ENCODE data around the gene SMC2.

DNA sequence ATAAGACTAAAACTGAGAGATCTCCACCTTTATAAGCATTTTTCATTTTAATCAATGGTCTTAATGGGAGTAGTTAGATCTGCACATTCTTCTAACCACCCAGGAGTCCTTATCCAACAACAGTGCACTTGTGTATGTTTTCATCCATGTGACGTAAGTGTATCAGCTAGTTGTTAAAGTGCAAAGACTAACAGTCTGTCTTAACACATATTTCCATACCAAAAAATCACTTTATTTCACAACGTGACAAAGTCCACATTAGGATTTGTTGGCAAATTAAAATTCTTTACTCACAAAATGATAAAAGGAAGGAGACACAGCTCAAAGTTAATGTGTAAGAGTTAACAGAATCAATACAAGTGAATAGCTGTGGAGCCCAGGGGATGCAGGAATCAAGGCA is 1.9 kb upstream of the SMC2 start:
- TF ChIP-seq, protein P1, sequence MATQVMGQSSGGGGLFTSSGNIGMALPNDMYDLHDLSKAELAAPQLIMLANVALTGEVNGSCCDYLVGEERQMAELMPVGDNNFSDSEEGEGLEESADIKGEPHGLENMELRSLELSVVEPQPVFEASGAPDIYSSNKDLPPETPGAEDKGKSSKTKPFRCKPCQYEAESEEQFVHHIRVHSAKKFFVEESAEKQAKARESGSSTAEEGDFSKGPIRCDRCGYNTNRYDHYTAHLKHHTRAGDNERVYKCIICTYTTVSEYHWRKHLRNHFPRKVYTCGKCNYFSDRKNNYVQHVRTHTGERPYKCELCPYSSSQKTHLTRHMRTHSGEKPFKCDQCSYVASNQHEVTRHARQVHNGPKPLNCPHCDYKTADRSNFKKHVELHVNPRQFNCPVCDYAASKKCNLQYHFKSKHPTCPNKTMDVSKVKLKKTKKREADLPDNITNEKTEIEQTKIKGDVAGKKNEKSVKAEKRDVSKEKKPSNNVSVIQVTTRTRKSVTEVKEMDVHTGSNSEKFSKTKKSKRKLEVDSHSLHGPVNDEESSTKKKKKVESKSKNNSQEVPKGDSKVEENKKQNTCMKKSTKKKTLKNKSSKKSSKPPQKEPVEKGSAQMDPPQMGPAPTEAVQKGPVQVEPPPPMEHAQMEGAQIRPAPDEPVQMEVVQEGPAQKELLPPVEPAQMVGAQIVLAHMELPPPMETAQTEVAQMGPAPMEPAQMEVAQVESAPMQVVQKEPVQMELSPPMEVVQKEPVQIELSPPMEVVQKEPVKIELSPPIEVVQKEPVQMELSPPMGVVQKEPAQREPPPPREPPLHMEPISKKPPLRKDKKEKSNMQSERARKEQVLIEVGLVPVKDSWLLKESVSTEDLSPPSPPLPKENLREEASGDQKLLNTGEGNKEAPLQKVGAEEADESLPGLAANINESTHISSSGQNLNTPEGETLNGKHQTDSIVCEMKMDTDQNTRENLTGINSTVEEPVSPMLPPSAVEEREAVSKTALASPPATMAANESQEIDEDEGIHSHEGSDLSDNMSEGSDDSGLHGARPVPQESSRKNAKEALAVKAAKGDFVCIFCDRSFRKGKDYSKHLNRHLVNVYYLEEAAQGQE (IDR thresholded peaks at IDR 0.05) = no peak
- TF ChIP-seq, protein P2, sequence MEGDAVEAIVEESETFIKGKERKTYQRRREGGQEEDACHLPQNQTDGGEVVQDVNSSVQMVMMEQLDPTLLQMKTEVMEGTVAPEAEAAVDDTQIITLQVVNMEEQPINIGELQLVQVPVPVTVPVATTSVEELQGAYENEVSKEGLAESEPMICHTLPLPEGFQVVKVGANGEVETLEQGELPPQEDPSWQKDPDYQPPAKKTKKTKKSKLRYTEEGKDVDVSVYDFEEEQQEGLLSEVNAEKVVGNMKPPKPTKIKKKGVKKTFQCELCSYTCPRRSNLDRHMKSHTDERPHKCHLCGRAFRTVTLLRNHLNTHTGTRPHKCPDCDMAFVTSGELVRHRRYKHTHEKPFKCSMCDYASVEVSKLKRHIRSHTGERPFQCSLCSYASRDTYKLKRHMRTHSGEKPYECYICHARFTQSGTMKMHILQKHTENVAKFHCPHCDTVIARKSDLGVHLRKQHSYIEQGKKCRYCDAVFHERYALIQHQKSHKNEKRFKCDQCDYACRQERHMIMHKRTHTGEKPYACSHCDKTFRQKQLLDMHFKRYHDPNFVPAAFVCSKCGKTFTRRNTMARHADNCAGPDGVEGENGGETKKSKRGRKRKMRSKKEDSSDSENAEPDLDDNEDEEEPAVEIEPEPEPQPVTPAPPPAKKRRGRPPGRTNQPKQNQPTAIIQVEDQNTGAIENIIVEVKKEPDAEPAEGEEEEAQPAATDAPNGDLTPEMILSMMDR (IDR thresholded peaks at IDR 0.05) = no peak
- TF ChIP-seq CEBPB (IDR thresholded peaks at IDR 0.05) (no peak), ZNF302 (CRISPR knock-in tag; IDR thresholded peaks at IDR 0.05) (no peak), EHMT2 (IDR thresholded peaks at IDR 0.05; ENCODE audit: low read depth) (no peak), CBX2 (IDR thresholded peaks at IDR 0.05; ENCODE audit: borderline replicate concordance, low read depth) (no peak), RAD21 (conservative IDR thresholded peaks at IDR 0.05 in 1 of 2, IDR thresholded peaks at IDR 0.05 in 1 of 2) (no peak), POLR2A (IDR thresholded peaks at IDR 0.05; ENCODE audit: low read length) (no peak), KDM5A (IDR thresholded peaks at IDR 0.05) (no peak)
- TF ChIP-seq, protein P3, sequence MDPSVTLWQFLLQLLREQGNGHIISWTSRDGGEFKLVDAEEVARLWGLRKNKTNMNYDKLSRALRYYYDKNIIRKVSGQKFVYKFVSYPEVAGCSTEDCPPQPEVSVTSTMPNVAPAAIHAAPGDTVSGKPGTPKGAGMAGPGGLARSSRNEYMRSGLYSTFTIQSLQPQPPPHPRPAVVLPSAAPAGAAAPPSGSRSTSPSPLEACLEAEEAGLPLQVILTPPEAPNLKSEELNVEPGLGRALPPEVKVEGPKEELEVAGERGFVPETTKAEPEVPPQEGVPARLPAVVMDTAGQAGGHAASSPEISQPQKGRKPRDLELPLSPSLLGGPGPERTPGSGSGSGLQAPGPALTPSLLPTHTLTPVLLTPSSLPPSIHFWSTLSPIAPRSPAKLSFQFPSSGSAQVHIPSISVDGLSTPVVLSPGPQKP (IDR thresholded peaks at IDR 0.05; ENCODE audit: low read depth, low read length) = no peak
- TF ChIP-seq, protein P4, sequence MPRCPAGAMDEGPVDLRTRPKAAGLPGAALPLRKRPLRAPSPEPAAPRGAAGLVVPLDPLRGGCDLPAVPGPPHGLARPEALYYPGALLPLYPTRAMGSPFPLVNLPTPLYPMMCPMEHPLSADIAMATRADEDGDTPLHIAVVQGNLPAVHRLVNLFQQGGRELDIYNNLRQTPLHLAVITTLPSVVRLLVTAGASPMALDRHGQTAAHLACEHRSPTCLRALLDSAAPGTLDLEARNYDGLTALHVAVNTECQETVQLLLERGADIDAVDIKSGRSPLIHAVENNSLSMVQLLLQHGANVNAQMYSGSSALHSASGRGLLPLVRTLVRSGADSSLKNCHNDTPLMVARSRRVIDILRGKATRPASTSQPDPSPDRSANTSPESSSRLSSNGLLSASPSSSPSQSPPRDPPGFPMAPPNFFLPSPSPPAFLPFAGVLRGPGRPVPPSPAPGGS (IDR thresholded peaks at IDR 0.05) = no peak

Measured in A549 (cell line).